HG02943 (cell line): ENCODE measurements around the gene AQP1.

Source experiments
- ATAC-seq: cut with Tn5 transposase; IDR thresholded peaks from one replicate; pipeline ENCODE4 v1.9.1; 2021; ENCODE audit warnings: mild to moderate bottlenecking, low read depth, moderate library complexity; ENCODE audit not compliant: unreplicated experiment

The AQP1 gene

GRCh38 chr7:30881448-30881847, 30.2 kb upstream of the AQP1 start:
- no peak for ATAC-seq

DNA sequence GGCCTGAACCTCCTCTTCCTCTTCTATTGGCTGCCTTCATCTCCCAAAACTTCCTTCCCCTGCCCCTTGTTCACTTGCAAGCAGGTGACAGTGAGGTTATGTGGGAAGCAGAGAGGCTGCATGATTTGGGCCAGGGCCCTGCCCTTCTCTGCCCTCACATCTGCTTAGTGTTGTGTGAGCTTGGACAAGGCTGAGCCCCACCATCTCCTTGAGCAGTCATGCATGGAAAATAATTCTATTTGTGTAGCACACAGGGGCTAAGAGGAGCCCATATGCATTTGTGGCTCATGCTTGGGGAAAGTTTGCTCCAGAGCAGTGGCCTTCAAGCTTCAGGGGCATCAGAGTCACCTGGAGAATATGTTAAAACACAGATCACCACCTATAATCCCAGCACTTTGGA, 26.8 kb upstream of the AQP1 start:
- ATAC-seq, result no peak

DNA sequence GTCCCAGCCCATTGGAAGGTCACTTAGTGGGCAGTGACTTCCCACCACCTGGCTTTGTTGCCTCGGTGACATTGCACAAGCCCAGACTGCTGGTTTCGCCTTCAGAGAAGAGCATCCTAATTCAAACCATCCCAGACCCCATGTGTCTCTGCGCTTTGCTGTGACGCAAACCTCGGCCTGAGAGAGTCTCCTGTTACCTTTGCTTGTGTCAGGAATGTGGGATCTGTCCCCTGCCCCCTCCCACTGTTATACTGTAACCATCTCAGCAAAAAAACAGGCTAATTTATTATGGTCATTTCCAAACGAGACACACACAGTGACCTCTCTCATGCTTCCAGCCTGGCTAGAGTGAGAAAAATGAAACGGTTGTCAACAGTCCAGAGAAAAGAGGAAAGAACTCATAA, 25.0 kb upstream of the AQP1 start:
- no peak for ATAC-seq

DNA sequence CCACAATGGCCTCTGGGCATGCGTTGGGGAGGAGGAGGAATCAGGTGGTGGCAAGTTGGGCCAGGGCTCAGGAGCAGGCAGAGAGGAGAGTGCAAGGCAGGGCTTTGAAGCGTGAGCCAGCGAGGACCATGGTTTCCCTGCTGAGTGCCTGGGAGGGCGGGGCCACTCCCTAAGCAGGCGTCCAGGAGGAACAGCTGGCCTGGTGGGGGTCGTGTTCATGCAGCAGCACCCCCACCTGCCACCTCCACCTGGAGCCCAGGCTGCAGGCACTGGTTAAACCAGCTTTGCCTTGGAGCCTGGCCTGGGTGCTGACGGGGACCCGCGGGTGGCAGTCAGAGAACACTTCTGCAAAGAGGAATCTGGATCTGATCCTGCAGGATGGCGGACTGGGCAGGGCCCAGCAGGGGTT, 24.2 kb upstream of the AQP1 start:
- no peak for ATAC-seq

DNA sequence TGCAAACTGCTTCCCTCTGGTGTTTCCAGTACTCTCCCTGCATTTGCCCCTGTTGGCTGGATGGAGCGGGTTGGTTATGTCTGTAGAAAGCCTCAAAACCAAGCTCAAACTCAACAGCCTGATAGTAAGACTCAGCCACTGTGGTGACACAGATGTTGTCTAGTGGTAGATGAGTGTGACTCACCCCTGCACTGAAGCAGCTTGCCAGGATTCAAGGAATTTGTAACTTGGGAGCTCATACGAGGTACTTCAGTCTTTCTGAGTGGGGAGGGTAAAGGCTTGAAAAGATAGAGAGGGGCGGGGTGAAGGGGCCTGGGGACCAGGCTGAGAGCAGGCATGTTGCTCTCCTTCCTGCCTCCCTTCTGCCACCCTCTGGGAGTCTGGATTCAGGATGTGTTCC, 22.9 kb upstream of the AQP1 start:
- ATAC-seq, result no peak

- no peak for ATAC-seq
Measured at GRCh38 chr7:30890226-30890625, 21.4 kb upstream of the AQP1 start.

GRCh38 chr7:30893357-30893756, 18.3 kb upstream of the AQP1 start:
- no peak for ATAC-seq

DNA sequence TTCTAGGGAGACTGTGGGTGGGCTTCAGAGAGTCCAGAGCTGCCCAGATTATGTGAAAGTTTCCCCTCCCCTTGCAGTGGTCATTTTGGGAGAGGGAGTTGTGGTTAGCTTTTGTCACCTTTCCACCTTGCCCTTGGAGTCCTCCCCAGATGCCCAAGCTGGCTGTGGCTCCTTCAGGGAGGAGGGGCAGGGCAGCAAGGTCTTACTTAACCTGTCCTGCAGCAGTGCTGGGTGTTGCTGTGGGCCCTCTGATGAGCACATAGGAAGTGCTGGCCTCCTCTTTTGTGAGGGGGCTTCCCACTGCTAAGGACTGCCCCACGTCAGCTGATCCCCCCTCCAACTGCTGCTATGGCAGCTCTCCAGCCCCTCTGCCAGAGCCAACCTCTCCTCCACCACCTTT, 17.6 kb upstream of the AQP1 start:
- no peak for ATAC-seq

GRCh38 chr7:30894866-30895605, 16.6 kb upstream of the AQP1 start:
- ATAC-seq, result no peak

DNA sequence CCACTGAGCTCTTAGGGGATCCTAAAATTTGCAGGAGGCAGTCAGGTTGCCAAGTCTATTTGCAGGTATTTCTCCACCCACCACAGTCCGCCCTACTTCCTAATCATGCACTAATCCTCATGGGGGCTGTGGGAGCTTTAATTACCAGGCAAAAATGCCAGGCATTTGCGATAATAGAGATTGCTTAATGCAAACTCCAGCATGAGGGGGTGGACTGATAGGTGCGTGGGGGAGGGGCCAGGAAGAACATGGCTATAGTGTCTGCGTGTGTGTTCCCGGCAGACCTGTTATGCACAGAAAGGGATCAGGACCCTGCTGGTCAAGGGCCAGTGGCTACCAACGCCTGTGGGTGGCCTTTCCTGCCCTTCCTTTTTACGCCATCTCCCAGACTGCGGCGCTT, 15.6 kb upstream of the AQP1 start:
- no peak for ATAC-seq

- no peak for ATAC-seq
Measured at GRCh38 chr7:30896783-30897637, 14.6 kb upstream of the AQP1 start.

DNA sequence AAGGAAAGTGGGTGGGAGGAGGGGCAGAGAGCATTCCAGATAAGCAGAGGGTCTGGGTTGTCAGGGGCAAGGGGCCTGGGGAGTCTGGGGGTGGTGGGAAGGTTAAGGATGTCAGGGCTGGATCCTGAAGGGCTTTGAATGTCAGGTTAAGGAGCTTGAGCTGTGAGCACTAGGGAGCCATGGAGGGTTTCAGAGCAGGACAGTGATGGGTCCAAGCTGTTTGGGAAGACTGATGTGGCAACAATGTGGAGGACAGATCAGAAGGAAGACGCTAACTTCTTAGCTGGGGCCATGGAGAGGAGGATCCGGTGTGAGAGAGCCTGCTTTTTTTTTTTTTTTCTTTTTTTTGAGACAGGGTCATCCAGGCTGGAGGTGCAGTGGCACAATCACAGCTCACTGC, 13.9 kb upstream of the AQP1 start:
- ATAC-seq, result no peak

DNA sequence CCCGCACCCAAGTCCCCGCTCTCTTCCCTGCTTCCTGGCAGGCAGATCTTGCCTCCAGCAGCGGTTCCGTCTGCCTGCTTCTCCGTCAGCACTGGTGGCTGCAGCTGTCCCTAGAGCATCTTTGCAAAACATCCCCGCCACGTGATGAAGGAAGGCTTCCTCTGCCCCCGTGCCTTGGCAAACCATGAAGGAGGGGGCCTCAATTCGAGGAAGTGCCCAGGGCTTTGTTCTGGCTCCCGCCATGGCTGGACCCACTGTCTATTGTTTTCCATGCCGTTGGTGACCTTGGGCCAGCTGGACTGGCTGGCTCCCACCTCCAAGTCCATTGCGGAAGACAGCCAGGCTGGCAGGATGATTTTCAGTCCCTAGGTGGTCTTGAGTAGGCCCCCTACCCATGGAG, 13.2 kb upstream of the AQP1 start:
- no peak for ATAC-seq

GRCh38 chr7:30899066-30899465, 12.6 kb upstream of the AQP1 start:
- no peak for ATAC-seq

- no peak for ATAC-seq
Measured at GRCh38 chr7:30899630-30900029, 12.0 kb upstream of the AQP1 start.

DNA sequence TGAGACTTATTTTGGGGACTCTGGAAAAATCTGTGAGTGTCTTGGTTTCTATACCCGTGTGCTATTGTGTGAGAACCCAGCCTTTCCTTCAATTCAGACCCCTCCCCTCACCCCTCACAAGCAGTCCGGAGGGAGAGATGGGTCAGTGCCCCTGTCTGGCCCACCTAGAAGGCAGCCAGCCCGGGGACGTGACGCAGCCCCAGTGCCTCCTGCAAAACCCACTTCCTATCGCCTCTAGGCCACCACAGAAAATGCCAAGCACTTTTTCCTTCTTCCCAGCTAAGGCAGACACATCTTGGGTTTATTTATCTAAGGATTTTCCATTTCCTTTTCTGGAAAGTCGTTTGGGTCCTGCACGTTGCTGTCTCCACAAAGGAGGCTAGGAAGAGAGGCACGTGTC, 11.6 kb upstream of the AQP1 start:
- ATAC-seq, result no peak

GRCh38 chr7:30900803-30901362, 10.8 kb upstream of the AQP1 start:
- no peak for ATAC-seq

DNA sequence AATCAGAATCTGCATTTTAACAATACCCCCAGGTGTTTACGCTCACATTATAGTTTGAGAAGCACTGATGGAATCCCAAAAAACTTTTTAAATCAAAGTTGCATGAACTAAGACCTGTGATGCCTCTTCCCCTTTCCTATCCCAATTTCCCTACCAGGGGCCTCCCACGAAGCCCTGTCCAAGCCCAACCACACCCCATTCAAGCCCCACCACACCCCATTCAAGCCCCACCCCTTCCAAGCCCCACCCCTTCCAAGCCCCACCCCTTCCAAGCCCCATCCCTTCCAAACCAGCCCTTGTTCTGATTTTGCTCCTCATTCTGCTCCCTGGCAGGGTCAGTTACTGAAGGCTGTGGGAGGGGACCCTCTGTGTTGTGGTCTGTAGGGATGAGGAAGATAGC, 9.8 kb upstream of the AQP1 start:
- ATAC-seq, result no peak

GRCh38 chr7:30902466-30902865, 9.2 kb upstream of the AQP1 start:
- no peak for ATAC-seq

DNA sequence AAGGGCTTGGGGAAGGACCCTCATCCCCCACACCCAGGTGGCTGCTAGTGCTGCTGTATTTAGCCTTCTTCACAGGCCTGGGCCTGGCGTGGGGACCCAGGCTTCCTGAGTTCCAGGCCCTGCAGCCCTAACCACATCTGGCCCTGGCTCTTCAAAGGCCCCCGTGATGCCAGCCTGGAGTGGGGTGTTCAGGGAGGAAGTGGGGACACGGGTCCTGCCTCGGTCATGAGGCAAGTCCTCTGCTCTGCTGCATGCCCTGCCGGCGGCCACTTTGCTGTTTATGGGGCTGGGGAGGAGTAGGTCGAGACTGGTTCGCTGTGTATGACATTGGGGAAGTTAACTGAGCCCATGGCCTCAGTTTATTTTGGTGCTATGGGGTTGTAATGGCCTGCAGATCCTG, 8.5 kb upstream of the AQP1 start:
- no peak for ATAC-seq

DNA sequence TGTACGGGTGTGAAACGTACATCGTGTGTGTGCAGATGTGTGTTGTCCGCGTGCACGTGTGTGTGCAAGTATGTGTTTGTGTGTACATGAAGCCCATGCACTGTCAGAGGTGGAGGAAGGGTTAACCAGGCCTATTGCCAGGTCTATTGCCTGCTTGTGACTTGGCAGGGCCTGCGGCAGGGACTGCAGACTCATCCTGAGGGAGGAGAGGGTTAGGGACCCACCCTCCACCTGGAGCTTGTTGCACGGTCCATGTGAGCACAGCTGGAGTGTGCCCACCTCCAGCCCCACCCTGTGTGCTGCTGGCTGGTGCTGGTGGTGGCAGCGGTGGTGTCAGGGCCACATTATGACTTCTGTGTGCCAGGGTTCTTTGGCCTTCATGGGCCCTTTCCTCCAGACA, 7.1 kb upstream of the AQP1 start:
- ATAC-seq, result no peak
